T1000 (cell line): Measurements from ENCODE around the gene ZNF177.
"Not testable (repeated sequence)": the region's sequence is repeated elsewhere in the genome, so short reads cannot be mapped to it uniquely, and the experiment has no call there.

Experiments
- DNase-seq: peaks from one replicate; lab custom pipeline; 2025; ENCODE audit warnings: mixed read lengths; lab: John Stamatoyannopoulos, UW

ZNF177 gene

GRCh38 chr19:9362905-9363304, at the start of gene ZNF177:
Gene ZNF177, plus strand, starts transcription at chr19:9363013. Its CDS starts 15,299 bp downstream, at chr19:9378312.
- DNase-seq = peak; percentile 26

- DNase-seq = no peak
These were observed 49.1 kb upstream of the ZNF177 start for GRCh38 chr19:9313756-9314155.

GRCh38 chr19:9321338-9321737, 41.5 kb upstream of the ZNF177 start:
- DNase-seq = no peak

- DNase-seq = not testable (repeated sequence)
These were observed 41.1 kb upstream of the ZNF177 start for GRCh38 chr19:9321756-9322155.

GRCh38 chr19:9322201-9322600, 40.6 kb upstream of the ZNF177 start:
- not testable (repeated sequence) for DNase-seq

- peak; percentile 65 for DNase-seq
These were observed 39.3 kb upstream of the ZNF177 start for GRCh38 chr19:9323557-9323918.

GRCh38 chr19:9323919-9324583, 38.8 kb upstream of the ZNF177 start, which contains the start of gene ZNF559:
Gene ZNF559, plus strand, starts transcription at chr19:9324179. Its CDS starts 14,371 bp downstream, at chr19:9338550.
- DNase-seq = peak; percentile 92

- DNase-seq = no peak
These were observed 38.2 kb upstream of the ZNF177 start for GRCh38 chr19:9324584-9324962.

- no peak for DNase-seq
These were observed 32.8 kb upstream of the ZNF177 start for GRCh38 chr19:9329999-9330398.

- no peak for DNase-seq
These were observed 20.1 kb upstream of the ZNF177 start for GRCh38 chr19:9342610-9343304.

- DNase-seq = no peak
These were observed 17.8 kb upstream of the ZNF177 start for GRCh38 chr19:9345005-9345404.

- no peak for DNase-seq
These were observed 14.6 kb upstream of the ZNF177 start for GRCh38 chr19:9348253-9348652.

GRCh38 chr19:9348671-9349070, 14.1 kb upstream of the ZNF177 start:
- DNase-seq = no peak

GRCh38 chr19:9352505-9352904, 10.3 kb upstream of the ZNF177 start:
- no peak for DNase-seq

- DNase-seq = no peak
These were observed 9.8 kb upstream of the ZNF177 start for GRCh38 chr19:9353011-9353410.

- no peak for DNase-seq
These were observed 8.2 kb upstream of the ZNF177 start for GRCh38 chr19:9354651-9355050.

GRCh38 chr19:9370738-9371619, 8.2 kb downstream of the ZNF177 start:
- DNase-seq = no peak

- DNase-seq = no peak
These were observed 18.6 kb downstream of the ZNF177 start for GRCh38 chr19:9381361-9381785.

GRCh38 chr19:9406798-9407352, 44.1 kb downstream of the ZNF177 start:
- peak; percentile 90 for DNase-seq

GRCh38 chr19:9407827-9408226, 45.0 kb downstream of the ZNF177 start:
- no peak for DNase-seq

- no peak for DNase-seq
These were observed 50.6 kb downstream of the ZNF177 start for GRCh38 chr19:9413240-9413954.

GRCh38 chr19:9427941-9428340, 65.1 kb downstream of the ZNF177 start:
- no peak for DNase-seq
